K562 (cell line): ENCODE data around the gene LPIN2. TPM values are rescaled to one million over a fixed set of nuclear protein-coding genes. Genes with fewer than 3 reads are reported as not detected.

ENCODE experiments used
- CBFA2T3 ChIP-seq: fragments of 450-650 bp; IDR thresholded peaks from 2 replicates; pipeline ENCODE4 v1.6.1; 2017
- CBX1 ChIP-seq: sonication (generic); IDR thresholded peaks from 2 replicates; pipeline ENCODE4 v1.6.1; 2016; ENCODE audit warnings: antibody characterized with exemption, low read depth, mild to moderate bottlenecking
- CBX2 ChIP-seq: fragments of 200-600 bp; sonication (generic); IDR thresholded peaks from one replicate; pipeline ENCODE4 v1.6.1; 2012; ENCODE audit warnings: mild to moderate bottlenecking, low read length, inconsistent platforms; ENCODE audit not compliant: insufficient read depth, poor library complexity, severe bottlenecking
- CBX3 ChIP-seq, 2 experiments: IDR thresholded peaks; 1 replicate in 1 of 2; 2 replicates in 1 of 2; pipeline ENCODE4 v1.6.1; 2012; ENCODE audit warnings: inconsistent platforms in 2 of 2, low read length in 2 of 2, borderline replicate concordance in 1 of 2, control low read depth in 1 of 2
- FOSL1 ChIP-seq: fragments of 200-800 bp; sonication (Bioruptor generic); conservative IDR thresholded peaks from 2 replicates; pipeline ENCODE4 v1.6.1; 2016; ENCODE audit warnings: missing genetic modification characterization, missing compliant biosample characterization
- GATAD2B ChIP-seq: fragments of 450-650 bp; IDR thresholded peaks from 2 replicates; pipeline ENCODE4 v1.6.1; 2017; ENCODE audit warnings: mild to moderate bottlenecking, borderline replicate concordance
- KAT2B ChIP-seq: IDR thresholded peaks from one replicate; pipeline ENCODE4 v1.6.1; 2012; ENCODE audit warnings: low read depth, mild to moderate bottlenecking, control low read depth, inconsistent platforms, low read length, moderate library complexity
- MAX ChIP-seq: sonication (generic); formaldehyde crosslinking; IDR thresholded peaks from 2 replicates; pipeline ENCODE4 v1.9.0; 2022; ENCODE audit warnings: mild to moderate bottlenecking, missing genetic modification reagents
- MNT ChIP-seq, 2 experiments: fragments of 450-650 bp; conservative IDR thresholded peaks; 2 replicates each; pipeline ENCODE4 v1.6.1; 2017; ENCODE audit warnings: mild to moderate bottlenecking in 2 of 2, moderate library complexity in 2 of 2
- NR0B1 ChIP-seq: fragments of 450-650 bp; IDR thresholded peaks from one replicate; pipeline ENCODE4 v1.6.1; 2018; ENCODE audit warnings: mild to moderate bottlenecking, moderate library complexity; ENCODE audit not compliant: partially characterized antibody
- PCBP2 ChIP-seq: fragments of 200-400 bp; formaldehyde crosslinking; IDR thresholded peaks from 2 replicates; pipeline ENCODE4 v1.6.1; 2018; ENCODE audit warnings: low read length, low read depth, mild to moderate bottlenecking, moderate library complexity; ENCODE audit not compliant: poor library complexity, severe bottlenecking
- RBM14 ChIP-seq: fragments of 200-400 bp; formaldehyde crosslinking; IDR thresholded peaks from 2 replicates; pipeline ENCODE4 v1.6.1; 2018; ENCODE audit warnings: low read depth, mild to moderate bottlenecking, low read length, moderate library complexity, borderline replicate concordance; ENCODE audit not compliant: insufficient read depth
- SNRNP70 ChIP-seq: fragments of 200-400 bp; formaldehyde crosslinking; optimal IDR thresholded peaks from 2 replicates; pipeline ENCODE3; 2017; ENCODE audit warnings: low read depth, low read length
- TCF7 ChIP-seq: sonication (generic); IDR thresholded peaks from 2 replicates; pipeline ENCODE4 v1.6.1; 2016; ENCODE audit warnings: antibody characterized with exemption, borderline replicate concordance
- ZNF316 ChIP-seq: fragments of 450-650 bp; IDR thresholded peaks from 2 replicates; pipeline ENCODE4 v1.6.1; 2016
- ZNF384 ChIP-seq: IDR thresholded peaks from 2 replicates; pipeline ENCODE4 v1.6.1; 2012; ENCODE audit warnings: low read depth, low read length, improper control_type of control experiment
- polyA plus RNA-seq, 8 experiments: library from polyadenylated mRNA; depleted of rRNA in 4 of 8; stranded (reverse) in 5 of 8; unstranded in 3 of 8; fragments of >200 nt; fragmentation: Nextera tagmentation in 2 of 8; fragmentation: Illumina TruSeq in 1 of 8; extraction: Ambion mirVana in 2 of 8; extraction: Trizol in 1 of 8; gene quantifications; 2 replicates each; pipeline versions ENCODE4 v1.2.1 to v1.2.3, GENCODE V29; 2011 to 2014; ENCODE audit warnings: inconsistent platforms in 1 of 8, missing spikeins in 1 of 8
- total RNA-seq, 7 experiments: library from RNA; depleted of rRNA in 6 of 7; stranded (reverse); fragments of >200 nt in 6 of 7; fragmentation: Illumina TruSeq in 2 of 7; extraction: Trizol in 2 of 7; gene quantifications; 2 replicates each; pipeline versions ENCODE4 v1.2.1 to v1.2.3, GENCODE V29; 2011 to 2021; ENCODE audit warnings: low replicate concordance in 1 of 7
- TF ChIP-seq, protein P1 (sequence below): sonication (generic); formaldehyde crosslinking; IDR thresholded peaks from 2 replicates; pipeline ENCODE4 v1.8.1; 2023; ENCODE audit warnings: mild to moderate bottlenecking, missing genetic modification reagents
- TF ChIP-seq, protein P2 (sequence below): sonication (generic); formaldehyde crosslinking; IDR thresholded peaks from 2 replicates; pipeline ENCODE4 v1.8.1; 2023; ENCODE audit warnings: mild to moderate bottlenecking, missing genetic modification reagents, moderate library complexity
- TF ChIP-seq, protein P3 (sequence below): fragments of 450-650 bp; conservative IDR thresholded peaks from 2 replicates; pipeline ENCODE4 v1.6.1; 2016; ENCODE audit warnings: missing genetic modification characterization, low read depth, mild to moderate bottlenecking, missing compliant biosample characterization, moderate library complexity

Gene LPIN2
- total and polyA plus RNA-seq, 9 of the 15 experiments (the other 6 are each of a cell fraction or from before 2014, with no cell fraction given) = 5.2 to 34.8 (median 24.6) TPM

GRCh38 chr18:3012136-3013023 is 564 bp downstream of the LPIN2 start (continued):
- peak; percentile 79 to 83 for TF ChIP-seq MNT (conservative IDR thresholded peaks at IDR 0.05)
- TF ChIP-seq FOSL1 = no peak
- no peak for TF ChIP-seq CBFA2T3
- no peak for TF ChIP-seq CBX1
- TF ChIP-seq ZNF384 = no peak
- no peak for TF ChIP-seq NR0B1
- TF ChIP-seq KAT2B = no peak
- no peak for TF ChIP-seq PCBP2
- 0 out of 2 replicates have a peak, but pooled peaks have one; percentile 54 for TF ChIP-seq RBM14
- TF ChIP-seq, protein P1, sequence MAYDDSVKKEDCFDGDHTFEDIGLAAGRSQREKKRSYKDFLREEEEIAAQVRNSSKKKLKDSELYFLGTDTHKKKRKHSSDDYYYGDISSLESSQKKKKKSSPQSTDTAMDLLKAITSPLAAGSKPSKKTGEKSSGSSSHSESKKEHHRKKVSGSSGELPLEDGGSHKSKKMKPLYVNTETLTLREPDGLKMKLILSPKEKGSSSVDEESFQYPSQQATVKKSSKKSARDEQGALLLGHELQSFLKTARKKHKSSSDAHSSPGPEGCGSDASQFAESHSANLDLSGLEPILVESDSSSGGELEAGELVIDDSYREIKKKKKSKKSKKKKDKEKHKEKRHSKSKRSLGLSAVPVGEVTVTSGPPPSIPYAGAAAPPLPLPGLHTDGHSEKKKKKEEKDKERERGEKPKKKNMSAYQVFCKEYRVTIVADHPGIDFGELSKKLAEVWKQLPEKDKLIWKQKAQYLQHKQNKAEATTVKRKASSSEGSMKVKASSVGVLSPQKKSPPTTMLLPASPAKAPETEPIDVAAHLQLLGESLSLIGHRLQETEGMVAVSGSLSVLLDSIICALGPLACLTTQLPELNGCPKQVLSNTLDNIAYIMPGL (CRISPR knock-in tag) = peak; percentile 73; the same call in 1 of the 2 replicates
- TF ChIP-seq, protein P2, sequence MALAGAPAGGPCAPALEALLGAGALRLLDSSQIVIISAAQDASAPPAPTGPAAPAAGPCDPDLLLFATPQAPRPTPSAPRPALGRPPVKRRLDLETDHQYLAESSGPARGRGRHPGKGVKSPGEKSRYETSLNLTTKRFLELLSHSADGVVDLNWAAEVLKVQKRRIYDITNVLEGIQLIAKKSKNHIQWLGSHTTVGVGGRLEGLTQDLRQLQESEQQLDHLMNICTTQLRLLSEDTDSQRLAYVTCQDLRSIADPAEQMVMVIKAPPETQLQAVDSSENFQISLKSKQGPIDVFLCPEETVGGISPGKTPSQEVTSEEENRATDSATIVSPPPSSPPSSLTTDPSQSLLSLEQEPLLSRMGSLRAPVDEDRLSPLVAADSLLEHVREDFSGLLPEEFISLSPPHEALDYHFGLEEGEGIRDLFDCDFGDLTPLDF = peak; percentile 34; the same call in 1 of the 2 replicates
- TF ChIP-seq TCF7 = no peak
- 0 out of 2 replicates have a peak, but pooled peaks have one; percentile 34 for TF ChIP-seq GATAD2B
- no peak for TF ChIP-seq SNRNP70
- TF ChIP-seq CBX3 (IDR thresholded peaks at IDR 0.05; ENCODE audit: borderline replicate concordance in 1 of 2, low read length in 2 of 2) = 0 out of 3 replicates have a peak, but pooled peaks of 1 of the 2 experiments have one; percentile 13
- TF ChIP-seq, protein P3, sequence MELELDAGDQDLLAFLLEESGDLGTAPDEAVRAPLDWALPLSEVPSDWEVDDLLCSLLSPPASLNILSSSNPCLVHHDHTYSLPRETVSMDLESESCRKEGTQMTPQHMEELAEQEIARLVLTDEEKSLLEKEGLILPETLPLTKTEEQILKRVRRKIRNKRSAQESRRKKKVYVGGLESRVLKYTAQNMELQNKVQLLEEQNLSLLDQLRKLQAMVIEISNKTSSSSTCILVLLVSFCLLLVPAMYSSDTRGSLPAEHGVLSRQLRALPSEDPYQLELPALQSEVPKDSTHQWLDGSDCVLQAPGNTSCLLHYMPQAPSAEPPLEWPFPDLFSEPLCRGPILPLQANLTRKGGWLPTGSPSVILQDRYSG (tag) = no peak
- TF ChIP-seq MAX (CRISPR knock-in tag) = peak; percentile 78
- no peak for TF ChIP-seq ZNF316
- no peak for TF ChIP-seq CBX2
